Subcutaneous adipose tissue (tissue), 4 donors: ENCODE results near the gene JAKMIP1. TPM values are rescaled to one million over a fixed set of nuclear protein-coding genes. Genes with fewer than 3 reads are reported as not detected.

Experiments used
- total RNA-seq, 4 donors: library from RNA; depleted of rRNA; stranded (reverse); fragments of >200 nt; gene quantifications; one replicate each; pipeline ENCODE4 v1.1.0, GENCODE V29; 2016
- TF ChIP-seq, protein P1 (sequence below): fragments of 450-650 bp; IDR thresholded peaks from one replicate; pipeline ENCODE4 v1.5.1; 2016; ENCODE audit warnings: low read depth, mild to moderate bottlenecking, control low read depth, antibody characterized with exemption, moderate library complexity

JAKMIP1 gene
- total RNA-seq, 4 donors from 2014 or later, result 0.33 to 0.88 (median 0.36) TPM

DNA sequence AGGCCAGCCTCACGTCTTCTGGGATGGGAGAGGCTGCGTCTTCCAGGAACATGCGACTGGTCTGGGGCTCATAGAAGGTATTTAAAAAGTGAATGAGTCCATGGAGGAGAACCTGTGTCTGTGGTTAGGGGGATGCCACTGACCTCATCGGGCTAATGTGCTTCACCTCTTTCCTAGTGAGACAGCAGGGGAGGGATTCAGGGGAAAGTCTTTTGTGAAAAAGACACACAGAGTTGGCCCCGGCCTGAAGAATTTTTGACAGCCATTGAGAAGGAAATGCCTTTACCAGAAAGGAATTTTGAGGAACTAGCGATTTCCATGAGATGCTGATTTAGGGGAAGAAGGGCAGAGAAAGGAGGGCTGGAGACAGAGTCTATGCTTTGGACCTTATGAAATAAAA is 171.1 kb downstream of the JAKMIP1 start:
- TF ChIP-seq, protein P1, sequence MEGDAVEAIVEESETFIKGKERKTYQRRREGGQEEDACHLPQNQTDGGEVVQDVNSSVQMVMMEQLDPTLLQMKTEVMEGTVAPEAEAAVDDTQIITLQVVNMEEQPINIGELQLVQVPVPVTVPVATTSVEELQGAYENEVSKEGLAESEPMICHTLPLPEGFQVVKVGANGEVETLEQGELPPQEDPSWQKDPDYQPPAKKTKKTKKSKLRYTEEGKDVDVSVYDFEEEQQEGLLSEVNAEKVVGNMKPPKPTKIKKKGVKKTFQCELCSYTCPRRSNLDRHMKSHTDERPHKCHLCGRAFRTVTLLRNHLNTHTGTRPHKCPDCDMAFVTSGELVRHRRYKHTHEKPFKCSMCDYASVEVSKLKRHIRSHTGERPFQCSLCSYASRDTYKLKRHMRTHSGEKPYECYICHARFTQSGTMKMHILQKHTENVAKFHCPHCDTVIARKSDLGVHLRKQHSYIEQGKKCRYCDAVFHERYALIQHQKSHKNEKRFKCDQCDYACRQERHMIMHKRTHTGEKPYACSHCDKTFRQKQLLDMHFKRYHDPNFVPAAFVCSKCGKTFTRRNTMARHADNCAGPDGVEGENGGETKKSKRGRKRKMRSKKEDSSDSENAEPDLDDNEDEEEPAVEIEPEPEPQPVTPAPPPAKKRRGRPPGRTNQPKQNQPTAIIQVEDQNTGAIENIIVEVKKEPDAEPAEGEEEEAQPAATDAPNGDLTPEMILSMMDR, result no peak

DNA sequence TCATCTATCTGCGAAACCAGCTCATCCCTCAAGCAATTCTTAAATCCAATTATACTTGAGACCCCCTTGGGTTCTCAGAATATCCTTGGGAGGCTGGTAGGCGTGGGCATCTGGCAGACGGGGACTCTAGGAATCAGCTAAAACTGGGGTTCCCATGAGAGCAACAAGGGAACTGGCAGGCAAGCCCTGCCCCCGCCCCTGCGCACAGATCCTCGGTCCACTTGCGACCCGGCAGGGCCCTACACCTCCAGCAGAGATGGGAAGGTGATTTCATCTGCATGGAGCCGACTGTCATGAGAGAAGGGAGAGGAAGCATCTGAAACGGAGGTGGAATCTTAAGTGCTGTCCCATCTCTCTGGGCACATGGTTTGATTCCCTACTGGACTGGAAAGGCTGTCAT is 172.2 kb downstream of the JAKMIP1 start:
- TF ChIP-seq, protein P1, result no peak

DNA sequence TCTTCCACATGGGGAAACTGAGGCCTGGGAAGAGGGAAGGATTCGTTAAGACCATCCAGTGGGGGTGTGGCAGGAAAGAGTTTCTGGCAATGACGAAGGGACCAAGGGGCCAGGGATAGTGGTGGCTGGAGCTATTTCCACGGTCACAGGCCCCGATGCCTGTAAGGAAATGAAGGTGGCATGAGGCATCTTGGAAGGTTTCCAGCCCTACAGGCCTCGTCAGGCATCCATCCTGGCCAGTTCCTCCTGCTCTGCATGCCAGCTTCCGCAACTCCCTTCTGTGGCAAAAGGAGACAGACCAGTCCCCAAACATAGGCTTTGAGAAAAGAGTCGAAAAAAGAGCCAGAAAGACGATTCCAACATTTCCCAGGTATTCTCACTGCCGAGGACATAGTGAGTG is 173.0 kb downstream of the JAKMIP1 start:
- TF ChIP-seq, protein P1, result no peak

DNA sequence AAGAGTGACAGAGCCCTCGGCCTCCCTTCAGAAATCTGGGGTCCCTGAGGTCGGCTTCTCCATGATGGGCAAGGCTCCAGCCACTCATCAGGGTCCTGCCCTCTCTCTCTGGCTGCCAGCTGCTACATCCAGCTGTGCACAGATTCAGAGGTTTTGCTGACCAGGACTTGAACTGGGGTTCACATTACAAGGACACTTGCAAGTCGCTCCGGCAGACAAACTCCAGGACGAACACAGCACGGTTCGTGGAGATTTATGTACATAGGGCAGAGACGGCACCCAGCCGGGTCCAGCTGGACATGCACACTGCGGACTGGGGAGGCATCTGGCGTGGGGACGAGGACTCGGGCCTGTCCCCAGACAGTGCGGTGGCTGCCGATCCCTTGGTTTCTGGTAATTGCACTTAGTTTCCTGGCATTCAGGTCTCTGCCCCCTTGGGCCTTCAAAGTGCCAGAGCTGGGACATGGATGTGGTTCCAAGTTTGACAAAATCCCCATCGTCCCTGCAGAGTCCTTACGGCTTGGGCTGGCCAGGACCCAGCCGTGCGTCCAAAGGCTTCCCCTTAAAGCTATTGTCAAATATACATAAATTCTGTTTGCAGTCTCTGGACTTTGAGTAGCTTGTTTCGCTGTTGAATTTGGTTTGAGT is 175.9 kb downstream of the JAKMIP1 start:
- TF ChIP-seq, protein P1, result no peak

DNA sequence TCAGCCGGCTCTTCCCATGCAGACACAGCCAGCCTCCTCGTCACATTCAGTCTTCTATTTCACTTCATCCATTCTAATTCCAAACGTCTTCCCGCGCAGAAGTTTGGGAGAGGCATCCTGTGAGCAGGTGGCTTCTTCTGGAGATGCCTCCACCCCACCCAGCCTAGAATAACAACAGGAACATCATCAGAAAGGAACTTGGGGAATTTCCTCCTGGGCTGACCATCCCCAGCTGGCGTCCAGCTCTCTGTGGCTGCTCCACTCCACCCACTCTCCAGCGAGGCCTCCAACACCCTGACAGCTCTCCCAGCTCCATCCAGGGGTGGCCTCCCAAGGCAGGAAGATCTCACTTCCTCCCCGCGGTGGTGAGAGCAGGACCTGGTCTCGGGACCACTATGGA is 176.6 kb downstream of the JAKMIP1 start:
- TF ChIP-seq, protein P1, result no peak

DNA sequence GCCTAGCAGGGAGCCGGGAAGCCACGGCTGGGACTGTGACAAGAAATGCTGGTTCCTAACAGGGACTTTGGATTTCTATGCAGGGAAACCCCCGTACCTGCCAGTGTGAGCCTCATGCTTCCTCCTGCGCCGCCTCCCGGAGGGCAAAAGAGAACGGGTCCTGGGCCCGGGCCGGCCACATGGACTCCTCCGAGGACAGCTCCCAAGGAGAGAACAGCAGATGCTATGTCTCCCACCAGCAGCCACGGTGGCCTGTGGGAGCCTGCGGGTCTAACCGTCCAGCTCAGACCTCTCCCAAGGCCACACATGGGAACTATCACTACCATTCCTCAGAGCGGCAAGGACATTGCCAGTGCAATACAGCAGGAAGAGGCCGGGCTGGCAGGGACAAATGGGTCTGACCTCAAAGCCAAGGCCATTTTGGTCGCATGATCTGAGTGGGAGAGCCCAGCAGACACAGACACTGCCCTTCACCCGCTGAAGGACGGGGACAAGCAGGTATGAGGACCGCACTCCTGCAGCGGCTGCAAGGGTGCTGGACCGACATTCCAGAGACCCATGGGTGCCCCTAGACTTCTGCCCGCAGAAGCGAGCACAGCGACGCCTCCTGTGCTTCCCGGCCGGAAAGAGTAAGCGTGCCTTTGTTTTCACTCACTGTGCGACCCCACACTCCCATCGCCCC is 177.6 kb downstream of the JAKMIP1 start:
- TF ChIP-seq, protein P1, result no peak

DNA sequence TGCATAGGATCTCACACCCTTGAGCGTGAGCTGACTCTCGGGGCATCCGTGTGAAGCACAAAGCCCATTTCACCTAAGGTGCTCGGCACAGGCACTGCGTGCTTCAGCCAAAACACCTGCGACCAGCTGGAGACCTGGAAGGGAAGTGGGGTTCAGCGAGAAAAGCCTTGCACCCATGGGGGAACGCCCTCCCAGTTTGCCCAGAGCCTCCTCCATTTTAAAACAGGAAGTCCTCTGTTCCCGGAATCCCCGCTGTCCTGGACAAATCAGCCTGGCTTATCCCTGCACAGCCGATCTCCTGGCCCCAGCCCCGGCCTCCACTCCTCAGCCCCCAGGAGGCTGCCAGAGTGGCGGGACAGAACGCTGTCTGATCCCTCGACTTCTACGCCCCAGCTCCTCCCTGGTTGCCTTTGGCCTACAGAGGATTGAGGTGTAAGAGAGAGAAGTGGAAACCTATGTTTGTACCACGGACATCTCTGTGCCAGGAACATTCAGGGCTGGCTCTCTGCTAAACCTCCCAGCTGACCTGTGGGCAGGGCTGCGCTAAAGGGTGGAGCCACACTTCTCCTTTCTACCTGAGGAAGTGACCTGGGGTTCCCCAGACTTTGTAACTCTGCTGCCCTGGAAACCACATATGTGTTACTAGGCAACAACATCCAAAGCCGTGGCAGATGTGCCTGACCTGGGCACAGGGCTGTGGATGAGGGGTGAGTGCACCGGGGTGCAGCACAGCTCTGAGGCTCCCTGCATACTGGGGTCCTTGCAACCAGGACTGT is 178.3 kb downstream of the JAKMIP1 start:
- TF ChIP-seq, protein P1, result no peak
